ENCODE data around the gene CCNG1.

DNA sequence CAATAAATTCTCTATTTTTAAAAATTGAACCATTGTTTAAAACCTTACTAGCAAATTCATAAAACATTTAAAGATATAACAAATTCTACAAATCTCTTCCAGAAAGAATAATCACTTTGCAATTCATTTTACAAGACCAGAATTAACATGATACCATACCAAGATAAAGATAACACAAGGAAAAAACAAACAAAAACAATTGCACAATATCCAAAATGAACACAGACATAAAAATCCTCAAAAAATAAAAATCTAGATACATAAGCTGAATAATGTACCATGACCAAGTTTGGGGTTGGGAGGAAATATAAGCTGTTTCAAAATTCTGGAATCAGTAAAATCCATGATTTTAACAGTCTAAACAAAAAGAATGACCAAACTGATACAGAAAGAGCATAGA is 11.1 kb downstream of the CCNG1 start:
- TF ChIP-seq POLR2A (IDR thresholded peaks at IDR 0.05; ENCODE audit: low read length) (no peak), GATA1 (IDR thresholded peaks at IDR 0.05; ENCODE audit: low read depth, low read length) (no peak)
